SK-N-SH treated with all-trans-retinoic acid at 6 μM for 48 hours (cell line): ENCODE data around the gene POU2AF2.

Source experiments
- ATAC-seq: fragments of 200-7000 bp; cut with Tn5 transposase; 3 replicates; pipeline ENCODE4 v1.9.1; 2020; ENCODE audit warnings: mild to moderate bottlenecking, moderate library complexity
- ARNTL ChIP-seq: fragments of 450-650 bp; formaldehyde crosslinking; IDR thresholded peaks from 2 replicates; pipeline ENCODE4 v1.5.0; 2020; ENCODE audit warnings: low read depth, mild to moderate bottlenecking, moderate library complexity, borderline replicate concordance
- BACH2 ChIP-seq: fragments of 250-450 bp; sonication (Bioruptor Pico); IDR thresholded peaks from 2 replicates; pipeline ENCODE4 v1.9.0; 2021; ENCODE audit warnings: mild to moderate bottlenecking, borderline replicate concordance
- CREB5 ChIP-seq: fragments of 250-450 bp; sonication (Bioruptor Pico); IDR thresholded peaks from 2 replicates; pipeline ENCODE4 v1.5.1; 2020; ENCODE audit warnings: low read depth, mild to moderate bottlenecking, moderate library complexity
- CSDC2 ChIP-seq: fragments of 250-450 bp; sonication (Bioruptor Pico); IDR thresholded peaks from 2 replicates; pipeline ENCODE4 v1.5.0; 2020; ENCODE audit warnings: mild to moderate bottlenecking, moderate library complexity
- ESRRG ChIP-seq: fragments of 250-450 bp; sonication (Bioruptor Pico); IDR thresholded peaks from 2 replicates; pipeline ENCODE4 v1.6.1; 2021; ENCODE audit warnings: mild to moderate bottlenecking
- GLIS3 ChIP-seq: fragments of 250-450 bp; sonication (Bioruptor Pico); IDR thresholded peaks from 2 replicates; pipeline ENCODE4 v1.5.0; 2020; ENCODE audit warnings: mild to moderate bottlenecking, moderate library complexity
- ISL1 ChIP-seq: fragments of 250-450 bp; sonication (Bioruptor Pico); IDR thresholded peaks from 2 replicates; pipeline ENCODE4 v2.1.2; 2022; ENCODE audit warnings: mild to moderate bottlenecking, moderate library complexity
- OSR1 ChIP-seq: fragments of 250-450 bp; sonication (Bioruptor Pico); IDR thresholded peaks from 2 replicates; pipeline ENCODE4 v1.8.0; 2022; ENCODE audit warnings: moderate library complexity, mild to moderate bottlenecking, inconsistent platforms
- PPARA ChIP-seq: fragments of 250-450 bp; sonication (Bioruptor Pico); IDR thresholded peaks from 2 replicates; pipeline ENCODE4 v1.5.0; 2020; ENCODE audit warnings: mild to moderate bottlenecking, borderline replicate concordance
- RARB ChIP-seq: fragments of 250-450 bp; sonication (Bioruptor Pico); IDR thresholded peaks from 2 replicates; pipeline ENCODE4 v1.8.0; 2021; ENCODE audit warnings: mild to moderate bottlenecking, moderate library complexity
- TCF4 ChIP-seq: fragments of 250-450 bp; sonication (Bioruptor Pico); IDR thresholded peaks from 2 replicates; pipeline ENCODE4 v1.8.0; 2021; ENCODE audit warnings: mild to moderate bottlenecking, moderate library complexity, borderline replicate concordance
- TOX ChIP-seq: fragments of 250-450 bp; sonication (Bioruptor Pico); IDR thresholded peaks from 2 replicates; pipeline ENCODE4 v1.8.0; 2021; ENCODE audit warnings: mild to moderate bottlenecking, moderate library complexity, borderline replicate concordance
- ZC3H10 ChIP-seq: fragments of 250-450 bp; sonication (Bioruptor Pico); IDR thresholded peaks from 2 replicates; pipeline ENCODE4 v1.5.1; 2021; ENCODE audit warnings: mild to moderate bottlenecking, moderate library complexity
- ZFP30 ChIP-seq: fragments of 450-650 bp; formaldehyde crosslinking; IDR thresholded peaks from 2 replicates; pipeline ENCODE4 v1.5.0; 2022; ENCODE audit warnings: mild to moderate bottlenecking, moderate library complexity
- ZNF565 ChIP-seq: fragments of 450-650 bp; formaldehyde crosslinking; conservative IDR thresholded peaks from 2 replicates; pipeline ENCODE4 v1.5.0; 2020; ENCODE audit warnings: low read depth, mild to moderate bottlenecking, moderate library complexity
- ZNF70 ChIP-seq: fragments of 450-650 bp; formaldehyde crosslinking; IDR thresholded peaks from 2 replicates; pipeline ENCODE4 v1.5.0; 2020; ENCODE audit warnings: mild to moderate bottlenecking, moderate library complexity
- TF ChIP-seq, protein P1 (sequence below): fragments of 250-450 bp; sonication (Bioruptor Pico); IDR thresholded peaks from 2 replicates; pipeline ENCODE4 v1.8.0; 2020; ENCODE audit warnings: mild to moderate bottlenecking, moderate library complexity, borderline replicate concordance
- TF ChIP-seq, protein P2 (sequence below): fragments of 250-450 bp; sonication (Bioruptor Pico); IDR thresholded peaks from 2 replicates; pipeline ENCODE4 v1.8.0; 2021; ENCODE audit warnings: low read depth, mild to moderate bottlenecking, moderate library complexity, borderline replicate concordance

POU2AF2 gene

GRCh38 chr11:111269146-111269868, 23.8 kb downstream of the POU2AF2 start:
- no peak for ATAC-seq

DNA sequence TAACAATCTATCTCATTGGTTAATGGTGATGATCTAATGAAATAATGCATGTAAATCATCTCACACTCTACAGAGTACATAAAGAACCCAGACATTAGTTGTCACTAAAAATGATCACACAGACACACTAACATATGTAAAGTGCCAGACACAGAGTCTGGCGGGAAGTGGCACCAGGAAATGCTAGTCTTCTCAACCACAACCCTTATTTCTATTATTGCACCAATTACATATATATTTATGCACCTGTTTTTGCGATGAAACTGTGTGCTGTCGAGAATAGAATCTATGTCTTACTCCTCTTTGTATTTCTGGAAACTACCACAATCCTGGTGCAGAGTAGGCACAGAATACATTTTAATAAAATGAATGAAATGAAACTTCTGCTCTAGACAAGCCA, 26.9 kb downstream of the POU2AF2 start:
- TF ChIP-seq PPARA (CRISPR knock-in tag), result no peak
- TF ChIP-seq ESRRG (CRISPR knock-in tag), result no peak
- no peak for TF ChIP-seq ARNTL
- TF ChIP-seq, protein P1, sequence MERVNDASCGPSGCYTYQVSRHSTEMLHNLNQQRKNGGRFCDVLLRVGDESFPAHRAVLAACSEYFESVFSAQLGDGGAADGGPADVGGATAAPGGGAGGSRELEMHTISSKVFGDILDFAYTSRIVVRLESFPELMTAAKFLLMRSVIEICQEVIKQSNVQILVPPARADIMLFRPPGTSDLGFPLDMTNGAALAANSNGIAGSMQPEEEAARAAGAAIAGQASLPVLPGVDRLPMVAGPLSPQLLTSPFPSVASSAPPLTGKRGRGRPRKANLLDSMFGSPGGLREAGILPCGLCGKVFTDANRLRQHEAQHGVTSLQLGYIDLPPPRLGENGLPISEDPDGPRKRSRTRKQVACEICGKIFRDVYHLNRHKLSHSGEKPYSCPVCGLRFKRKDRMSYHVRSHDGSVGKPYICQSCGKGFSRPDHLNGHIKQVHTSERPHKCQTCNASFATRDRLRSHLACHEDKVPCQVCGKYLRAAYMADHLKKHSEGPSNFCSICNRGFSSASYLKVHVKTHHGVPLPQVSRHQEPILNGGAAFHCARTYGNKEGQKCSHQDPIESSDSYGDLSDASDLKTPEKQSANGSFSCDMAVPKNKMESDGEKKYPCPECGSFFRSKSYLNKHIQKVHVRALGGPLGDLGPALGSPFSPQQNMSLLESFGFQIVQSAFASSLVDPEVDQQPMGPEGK (CRISPR knock-in tag), result no peak
- TF ChIP-seq, protein P2, sequence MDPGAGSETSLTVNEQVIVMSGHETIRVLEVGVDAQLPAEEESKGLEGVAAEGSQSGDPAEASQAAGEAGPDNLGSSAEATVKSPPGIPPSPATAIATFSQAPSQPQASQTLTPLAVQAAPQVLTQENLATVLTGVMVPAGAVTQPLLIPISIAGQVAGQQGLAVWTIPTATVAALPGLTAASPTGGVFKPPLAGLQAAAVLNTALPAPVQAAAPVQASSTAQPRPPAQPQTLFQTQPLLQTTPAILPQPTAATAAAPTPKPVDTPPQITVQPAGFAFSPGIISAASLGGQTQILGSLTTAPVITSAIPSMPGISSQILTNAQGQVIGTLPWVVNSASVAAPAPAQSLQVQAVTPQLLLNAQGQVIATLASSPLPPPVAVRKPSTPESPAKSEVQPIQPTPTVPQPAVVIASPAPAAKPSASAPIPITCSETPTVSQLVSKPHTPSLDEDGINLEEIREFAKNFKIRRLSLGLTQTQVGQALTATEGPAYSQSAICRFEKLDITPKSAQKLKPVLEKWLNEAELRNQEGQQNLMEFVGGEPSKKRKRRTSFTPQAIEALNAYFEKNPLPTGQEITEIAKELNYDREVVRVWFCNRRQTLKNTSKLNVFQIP, result no peak

More at GRCh38 chr11:111269146-111269868, 23.8 kb downstream of the POU2AF2 start:
- TF ChIP-seq TOX (CRISPR knock-in tag) (no peak), ARNTL (no peak), CSDC2 (CRISPR knock-in tag) (no peak), ZNF565 (CRISPR knock-in tag) (no peak), ZFP30 (no peak), BACH2 (no peak), ZNF70 (CRISPR knock-in tag) (no peak), CREB5 (CRISPR knock-in tag) (no peak)
- TF ChIP-seq, protein P1 (CRISPR knock-in tag), result no peak

GRCh38 chr11:111282562-111283075, 37.1 kb downstream of the POU2AF2 start:
- ATAC-seq, result no peak
- TF ChIP-seq ZC3H10 (no peak), ZNF565 (CRISPR knock-in tag) (no peak), PPARA (CRISPR knock-in tag) (no peak), BACH2 (no peak), ISL1 (CRISPR knock-in tag) (no peak), TCF4 (no peak), ZNF70 (CRISPR knock-in tag) (no peak), OSR1 (CRISPR knock-in tag) (no peak), ZFP30 (no peak), RARB (CRISPR knock-in tag) (no peak)
- TF ChIP-seq, protein P2, result no peak

More for the DNA sequence above, 26.9 kb downstream of the POU2AF2 start:
- ATAC-seq, result no peak

DNA sequence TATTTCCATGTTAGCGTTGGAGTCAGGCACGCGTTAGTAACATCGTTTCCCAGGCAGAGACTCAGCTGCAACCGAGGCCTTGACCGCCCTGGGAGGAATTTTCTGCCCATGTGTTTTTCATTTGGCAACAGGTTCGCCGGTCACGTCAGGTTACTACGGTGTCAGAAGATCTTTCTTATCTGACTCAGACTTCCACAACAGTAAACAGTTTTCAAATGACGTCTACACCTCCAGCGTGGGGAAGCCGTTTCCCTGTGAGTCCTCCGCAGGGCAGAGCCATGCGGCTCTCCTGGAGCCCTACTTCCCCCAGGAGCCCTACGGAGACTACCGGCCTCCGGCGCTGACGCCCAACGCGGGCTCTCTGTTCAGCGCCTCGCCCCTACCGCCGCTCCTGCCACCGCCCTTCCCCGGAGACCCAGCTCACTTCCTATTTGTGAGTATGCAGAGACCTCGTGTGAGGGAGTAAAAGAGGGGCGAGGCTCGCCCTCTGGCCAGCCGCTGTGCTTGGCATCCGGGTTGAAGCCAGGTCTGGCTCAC, 38.5 kb downstream of the POU2AF2 start:
- TF ChIP-seq GLIS3 (CRISPR knock-in tag) (peak; percentile 9; the same call in 1 of the 2 replicates), ESRRG (CRISPR knock-in tag) (no peak)
- peak; percentile 7; the same call in 2 of the 3 replicates for ATAC-seq
